GM21381 (cell line): ENCODE data around the gene HSPA2.

Experiments
- ATAC-seq: cut with Tn5 transposase; IDR thresholded peaks from one replicate; pipeline ENCODE4 v1.9.1; 2021; ENCODE audit warnings: mild to moderate bottlenecking, moderate library complexity; ENCODE audit not compliant: unreplicated experiment

The HSPA2 gene

DNA sequence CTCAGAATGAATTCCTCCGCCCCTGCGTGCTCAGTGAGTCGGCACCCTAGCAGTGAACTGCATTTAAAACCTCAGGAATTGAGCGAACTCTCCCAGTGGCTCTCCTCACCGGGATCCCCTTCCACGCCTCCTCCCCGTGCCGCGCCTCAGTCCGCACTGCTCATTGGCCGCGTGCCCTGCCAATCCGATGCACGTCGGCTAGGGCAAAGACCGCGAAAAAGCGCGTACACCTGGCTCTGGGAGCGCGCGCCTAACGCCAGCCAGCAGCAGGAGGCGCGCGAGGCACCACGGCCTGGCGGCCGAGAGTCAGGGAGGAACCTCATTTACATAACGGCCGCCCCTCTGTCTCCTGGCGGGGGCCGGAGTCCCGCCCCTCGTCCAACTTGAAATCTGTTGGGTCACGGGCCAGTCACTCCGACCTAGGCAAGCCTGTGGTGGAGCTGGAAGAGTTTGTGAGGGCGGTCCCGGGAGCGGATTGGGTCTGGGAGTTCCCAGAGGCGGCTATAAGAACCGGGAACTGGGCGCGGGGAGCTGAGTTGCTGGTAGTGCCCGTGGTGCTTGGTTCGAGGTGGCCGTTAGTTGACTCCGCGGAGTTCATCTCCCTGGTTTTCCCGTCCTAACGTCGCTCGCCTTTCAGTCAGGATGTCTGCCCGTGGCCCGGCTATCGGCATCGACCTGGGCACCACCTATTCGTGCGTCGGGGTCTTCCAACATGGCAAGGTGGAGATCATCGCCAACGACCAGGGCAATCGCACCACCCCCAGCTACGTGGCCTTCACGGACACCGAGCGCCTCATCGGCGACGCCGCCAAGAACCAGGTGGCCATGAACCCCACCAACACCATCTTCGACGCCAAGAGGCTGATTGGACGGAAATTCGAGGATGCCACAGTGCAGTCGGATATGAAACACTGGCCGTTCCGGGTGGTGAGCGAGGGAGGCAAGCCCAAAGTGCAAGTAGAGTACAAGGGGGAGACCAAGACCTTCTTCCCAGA, at the start of gene HSPA2:
Gene HSPA2, plus strand, starts transcription at position 534 of the 995 bp plus-strand sequence. Its CDS starts 109 bp downstream, at position 643.
- peak; percentile 92 for ATAC-seq

DNA sequence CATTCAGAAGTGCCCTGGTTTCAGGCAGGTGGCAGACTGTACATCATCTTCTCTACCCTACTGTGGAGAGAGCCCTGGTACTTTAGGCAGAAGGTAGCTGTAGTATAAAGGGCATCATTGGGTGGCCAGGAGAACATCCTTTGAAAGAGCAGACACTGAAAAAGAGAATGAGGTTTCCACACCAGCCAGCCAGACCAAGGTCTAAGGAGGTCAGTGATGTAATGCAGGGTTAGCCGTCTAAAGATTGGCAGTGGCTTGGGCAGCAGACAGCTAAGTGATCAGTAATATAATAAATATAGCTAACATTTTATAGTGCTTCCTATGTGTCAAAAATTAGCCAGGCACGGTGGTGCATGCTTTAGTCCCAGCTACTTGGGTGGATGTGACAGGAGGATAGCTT, 48.9 kb upstream of the HSPA2 start:
- ATAC-seq = no peak

DNA sequence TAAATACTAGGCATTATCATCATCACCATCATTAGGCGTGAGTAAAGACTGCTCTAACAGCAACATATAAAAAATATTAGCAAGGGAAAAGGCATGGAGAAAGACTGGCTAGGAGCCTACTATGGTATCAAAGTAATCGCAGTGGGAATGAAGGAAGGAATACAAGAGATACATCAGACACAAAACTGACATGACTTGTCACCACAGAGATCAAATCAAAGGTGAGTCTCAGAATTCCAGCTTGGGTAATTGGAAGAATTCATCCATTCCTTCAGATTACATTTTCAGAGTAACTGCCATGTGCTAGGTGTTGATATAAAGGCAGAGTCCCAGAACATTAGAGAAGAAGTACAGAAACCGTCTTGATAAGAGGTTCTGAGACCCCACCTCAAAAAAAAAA, 47.1 kb upstream of the HSPA2 start:
- no peak for ATAC-seq

DNA sequence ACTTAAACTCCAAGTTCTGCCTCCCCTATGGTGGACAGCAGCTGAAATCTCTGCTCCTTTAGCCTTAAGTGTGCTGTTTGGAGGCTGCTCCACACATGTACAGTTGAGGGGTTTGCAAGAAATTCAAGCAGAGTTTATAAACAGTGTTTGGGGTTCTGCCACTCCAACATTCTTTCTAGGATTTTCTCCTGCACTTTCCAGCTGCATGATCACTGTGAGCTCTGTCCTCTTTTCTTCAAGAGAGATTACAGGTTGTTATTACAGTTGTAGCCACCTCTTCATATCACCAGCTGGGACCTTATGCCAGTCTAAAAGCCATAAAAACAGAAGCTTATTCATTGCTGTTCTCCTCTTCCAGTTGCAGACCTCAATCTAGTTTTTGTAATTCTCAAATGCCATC, 45.3 kb upstream of the HSPA2 start:
- ATAC-seq = no peak

DNA sequence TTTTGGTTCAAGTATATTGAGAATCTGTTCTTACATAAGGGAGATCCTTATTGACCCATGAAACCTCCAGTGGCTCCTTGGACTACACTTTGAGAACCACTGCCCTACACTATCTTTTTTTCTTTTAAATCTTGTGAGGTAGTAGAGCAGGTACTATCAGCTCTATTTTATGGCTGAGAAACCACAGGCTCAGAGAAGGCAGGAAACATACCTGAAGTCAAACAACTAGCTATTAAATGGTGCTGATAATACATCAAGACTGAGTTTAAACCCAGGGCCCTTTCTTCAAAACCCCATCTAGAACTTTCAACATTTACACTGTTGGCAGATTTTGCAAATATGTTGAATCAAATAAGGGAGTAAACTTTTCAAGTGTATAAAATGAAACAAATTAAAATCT, 43.8 kb upstream of the HSPA2 start:
- no peak for ATAC-seq

DNA sequence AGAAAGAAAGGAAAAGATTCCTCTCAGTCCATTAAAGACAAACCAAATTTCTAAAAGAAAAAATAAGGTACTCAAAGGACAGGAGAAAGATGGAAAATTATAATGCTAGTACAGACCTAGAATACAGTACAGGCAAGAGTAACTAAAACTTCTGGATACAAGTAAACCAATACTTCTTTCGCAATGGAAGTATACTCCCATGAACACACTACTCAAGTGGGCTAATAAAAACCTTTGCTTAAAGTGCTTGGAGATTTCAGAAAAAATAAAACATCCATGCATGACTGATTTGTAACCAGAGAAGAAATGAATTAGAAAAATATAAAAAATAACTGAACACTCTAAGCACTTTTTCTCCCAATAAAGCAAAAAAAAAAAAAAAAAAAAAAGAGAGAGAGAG, 40.5 kb upstream of the HSPA2 start:
- no peak for ATAC-seq

DNA sequence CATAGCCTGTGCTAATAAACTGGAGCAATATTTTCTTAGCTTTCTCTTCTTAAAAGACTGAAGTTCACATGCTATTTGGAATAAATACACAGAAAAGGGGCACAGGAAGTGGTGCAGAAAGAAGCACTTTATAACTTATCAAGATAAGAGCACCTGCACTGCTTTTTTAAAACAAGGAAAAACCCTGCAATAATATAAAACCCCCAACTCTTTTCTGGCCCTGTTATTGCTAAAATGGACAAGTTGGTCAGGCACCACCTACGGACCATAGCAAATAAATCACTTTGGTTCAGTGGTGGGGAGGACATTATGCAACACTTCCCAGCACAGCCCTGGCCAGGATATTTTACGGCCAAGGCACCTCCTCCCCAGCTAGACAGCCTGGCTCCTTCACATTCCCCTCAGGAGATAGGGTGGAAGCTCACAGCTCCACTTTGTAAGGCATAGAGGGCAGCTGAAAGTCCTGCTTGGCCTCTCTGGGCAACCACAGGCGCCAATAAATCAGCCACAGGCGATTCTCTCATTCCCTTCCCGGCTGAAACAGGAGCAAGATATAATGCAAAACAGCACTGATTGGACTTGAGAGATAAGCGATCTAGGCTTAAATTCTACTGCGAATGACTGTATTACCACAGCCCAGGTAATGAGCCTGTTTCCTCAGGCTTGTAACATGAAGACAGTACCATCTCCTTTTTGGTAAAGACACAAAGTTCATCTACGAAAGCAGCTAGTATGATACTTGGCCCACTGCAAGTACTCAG, 39.0 kb upstream of the HSPA2 start:
- no peak for ATAC-seq

DNA sequence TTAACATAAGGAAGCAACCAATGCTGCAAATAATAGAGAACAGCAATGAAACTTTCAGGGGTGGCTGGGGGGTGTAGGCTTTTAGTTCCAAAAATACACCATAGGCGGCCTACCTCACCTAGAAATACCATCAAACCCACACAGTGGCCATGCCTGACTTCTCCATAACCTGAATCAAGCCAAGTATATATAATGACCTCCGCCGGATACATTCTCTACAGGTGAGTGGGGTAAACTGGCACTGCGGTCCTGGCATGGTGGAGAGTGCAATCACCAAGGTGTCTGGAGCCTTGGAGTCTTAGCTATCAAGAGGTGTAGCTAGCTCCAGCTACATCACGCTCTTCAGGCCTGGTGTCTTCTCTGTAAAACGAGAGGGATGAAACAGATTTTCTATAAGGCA, 38.1 kb upstream of the HSPA2 start:
- ATAC-seq = no peak

DNA sequence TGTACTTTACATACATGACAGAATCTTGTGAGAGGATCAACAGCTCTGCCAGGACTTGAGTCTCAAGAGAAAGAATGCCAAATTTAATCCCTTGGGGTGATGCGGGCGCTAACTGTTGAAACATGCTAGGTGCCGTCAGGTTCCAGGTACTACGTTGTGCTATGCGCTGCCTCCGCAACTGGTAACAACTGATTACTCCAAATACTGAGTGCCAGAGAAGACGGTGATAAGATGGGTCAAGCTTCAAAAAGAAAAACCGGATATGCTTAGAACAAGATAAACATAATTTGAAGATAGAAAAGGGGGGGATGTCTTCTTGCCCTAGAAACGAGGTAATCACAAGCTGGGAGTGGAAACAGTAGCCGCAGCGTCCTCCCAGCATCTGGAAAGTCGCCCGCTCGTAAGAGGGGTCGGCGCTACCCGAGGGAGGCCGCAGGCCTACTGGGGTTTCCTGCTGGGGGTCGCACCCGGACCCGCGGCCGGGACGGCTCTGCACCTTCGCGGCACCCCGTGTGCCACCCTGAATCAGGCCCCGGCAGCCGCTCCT, 37.6 kb upstream of the HSPA2 start:
- ATAC-seq = peak; percentile 2

DNA sequence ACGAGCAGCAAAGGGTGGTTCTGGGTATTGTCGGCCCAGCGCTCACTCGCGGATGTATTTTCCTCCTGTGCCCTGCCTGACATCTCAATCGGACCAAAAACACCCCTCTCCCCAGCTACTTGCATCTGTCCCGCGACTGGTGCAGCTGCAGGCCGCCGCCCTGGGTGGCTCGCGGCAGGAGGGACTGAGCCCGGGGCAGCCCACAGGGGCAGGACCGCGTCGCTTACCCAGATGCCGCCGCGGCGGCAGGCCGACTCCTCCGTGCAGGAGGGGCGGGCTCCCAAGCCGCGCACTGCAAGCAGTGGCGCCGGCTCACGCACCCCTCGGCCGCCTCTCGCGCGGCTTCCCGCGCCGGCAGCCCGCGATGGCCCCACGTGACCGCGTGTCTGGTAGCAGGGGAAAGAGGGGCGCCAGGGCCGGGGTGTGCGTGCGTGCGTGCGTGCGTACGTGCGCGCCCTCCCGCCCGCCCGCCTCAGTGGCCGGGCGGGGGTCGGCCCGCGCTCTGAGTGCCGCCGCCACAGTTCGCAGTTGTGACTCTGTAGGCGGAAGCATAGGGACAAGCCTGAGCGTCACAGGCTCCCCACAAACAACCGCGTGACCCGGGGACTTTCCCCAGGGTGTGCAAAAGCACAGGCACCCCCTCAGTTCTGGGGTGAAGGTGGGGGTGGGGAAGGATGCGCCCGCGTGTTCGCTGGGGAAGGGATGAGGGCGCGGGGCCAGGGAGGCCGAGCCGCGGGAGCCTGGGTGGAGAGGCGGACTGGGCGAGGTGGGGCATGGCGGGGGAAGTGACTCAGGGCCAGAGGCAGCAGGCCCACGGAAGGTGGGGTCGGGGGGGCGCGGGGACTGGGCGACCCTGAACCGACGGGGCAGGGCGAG, 36.9 kb upstream of the HSPA2 start, which contains the start of gene ZBTB25:
Gene ZBTB25, minus strand, starts transcription at position 405 of the 876 bp plus-strand sequence. CDS start 13,305 bp downstream, outside the sequence.
- ATAC-seq = peak; percentile 54

DNA sequence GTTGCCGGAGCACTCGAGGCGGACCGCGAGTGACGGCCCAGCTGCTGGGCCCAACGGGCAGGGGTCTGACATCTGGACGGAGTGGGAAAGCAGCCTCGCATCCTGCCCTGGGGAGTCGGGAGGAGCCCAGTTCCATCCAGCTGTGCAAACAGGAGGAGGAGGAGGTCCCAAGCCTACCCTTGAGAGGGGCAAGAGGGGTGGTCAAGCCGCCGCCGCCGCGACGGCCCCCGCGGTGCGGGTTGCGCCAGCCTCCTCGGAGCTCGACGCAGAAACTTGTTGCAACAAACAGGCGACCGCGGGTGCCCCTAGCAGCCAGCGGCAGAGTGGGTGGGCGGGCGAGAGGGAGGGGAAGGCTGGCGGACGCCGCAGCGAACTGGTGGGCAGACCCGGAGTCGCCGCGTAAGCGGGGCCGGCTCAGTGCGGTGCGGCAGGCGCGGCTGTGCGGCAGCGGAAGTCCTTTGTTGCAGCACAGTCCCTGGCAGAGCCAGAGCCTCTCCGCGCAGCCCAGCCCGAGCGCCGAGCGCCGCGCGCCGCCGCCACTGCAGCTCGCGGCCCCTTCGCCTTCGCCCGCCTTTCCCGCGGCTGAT, 36.1 kb upstream of the HSPA2 start, which contains the start of gene ZBTB1:
Gene ZBTB1, plus strand, starts transcription at position 461 of the 587 bp plus-strand sequence. CDS start 16,735 bp downstream, outside the sequence.
- ATAC-seq = peak; percentile 25

DNA sequence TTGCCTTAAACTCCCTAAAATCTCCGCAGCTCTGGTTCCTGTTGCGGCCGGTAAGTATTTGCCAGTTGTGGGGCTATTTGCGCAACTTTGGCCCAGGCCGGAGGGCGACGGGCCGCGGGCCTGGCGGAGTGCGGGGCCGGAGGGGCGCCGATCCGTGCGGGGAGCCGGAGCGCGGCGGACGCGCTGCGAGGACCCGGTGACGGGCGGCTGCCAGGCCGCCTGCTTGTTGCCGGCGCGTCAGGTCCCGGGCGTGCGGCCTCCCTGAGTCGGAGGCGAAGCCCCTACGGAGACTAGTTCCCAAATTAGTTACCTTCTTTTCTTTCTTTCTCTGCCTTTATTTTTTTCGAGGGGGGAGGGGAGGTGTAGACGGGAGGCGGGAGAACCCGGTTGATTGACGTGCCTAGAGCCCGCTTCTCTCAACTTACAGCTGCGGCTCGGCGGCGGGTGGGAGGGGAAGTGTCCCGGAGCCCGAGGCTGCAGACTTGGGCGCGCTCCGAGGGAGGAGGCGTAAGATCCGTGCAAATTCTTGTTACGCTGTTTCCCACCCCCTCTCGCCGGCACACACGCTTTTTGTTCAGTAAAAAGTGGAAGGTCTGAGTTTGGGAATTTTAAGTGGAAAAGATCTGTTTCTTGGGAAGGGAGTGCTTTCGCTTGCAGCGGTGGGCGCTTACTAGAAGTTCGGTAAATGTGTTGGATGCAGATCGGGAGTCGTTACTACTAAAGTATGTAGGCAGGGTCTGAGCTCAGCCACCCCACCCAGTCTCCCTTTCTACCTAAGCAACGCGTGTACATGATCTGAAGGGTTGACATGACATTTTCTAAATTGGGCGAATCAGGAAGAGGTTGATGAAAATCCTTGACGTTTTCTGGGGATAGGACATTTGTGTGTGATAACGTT, 35.4 kb upstream of the HSPA2 start:
- ATAC-seq = peak; percentile 33

DNA sequence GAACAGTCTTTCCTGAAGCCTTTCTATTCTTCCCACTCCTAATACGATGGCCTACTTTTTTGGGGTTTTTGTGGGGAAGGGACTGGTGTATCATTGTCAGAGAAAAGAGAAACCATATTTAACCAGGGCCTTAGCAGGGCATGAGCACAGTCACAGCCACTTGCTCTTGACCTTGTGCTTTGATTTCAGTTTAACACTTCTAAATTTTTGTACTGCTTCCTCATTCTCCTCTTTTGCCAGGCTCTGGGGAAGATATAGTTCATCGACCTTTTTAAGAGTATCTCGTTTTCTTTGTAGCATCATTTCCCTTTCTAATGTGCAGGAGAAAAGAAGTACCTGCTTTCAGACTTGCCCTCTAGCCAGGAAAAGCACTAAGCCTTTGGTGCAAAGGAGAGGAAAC, 33.8 kb upstream of the HSPA2 start:
- ATAC-seq = no peak

DNA sequence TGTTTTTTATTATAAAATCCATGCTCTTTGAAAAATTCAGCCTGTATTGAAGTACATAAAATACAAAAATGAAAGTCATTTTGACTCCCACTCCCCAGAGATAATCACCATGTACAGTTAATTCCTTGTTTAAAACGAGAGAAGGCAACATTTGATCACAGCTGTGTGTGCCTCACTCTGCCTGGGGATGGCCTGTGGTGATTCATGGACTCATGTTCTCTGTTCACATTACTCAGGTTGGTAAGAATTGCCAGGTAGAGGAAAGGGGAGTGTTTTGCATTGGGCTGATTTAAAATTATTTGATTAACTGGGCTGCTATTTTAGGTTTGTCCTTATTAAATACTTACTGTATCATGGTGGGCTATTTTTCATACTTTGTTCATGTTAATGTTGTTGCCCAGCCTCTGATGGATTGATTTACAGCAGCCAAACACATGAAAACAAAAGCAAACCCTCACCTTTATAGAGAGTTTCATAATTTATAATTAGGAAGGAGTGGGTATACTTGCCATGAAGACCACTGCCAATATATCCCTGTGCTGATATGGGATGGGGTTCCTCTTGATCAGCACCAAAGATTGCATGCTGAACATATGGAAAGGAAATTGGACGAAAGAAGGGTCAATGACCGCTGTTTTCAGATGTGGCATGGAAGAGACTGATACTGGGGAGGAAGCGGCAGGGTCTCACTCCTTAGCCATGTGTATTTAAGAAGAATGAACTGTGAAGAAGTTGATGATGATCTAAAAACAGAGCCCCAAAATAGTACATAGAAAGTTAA, 33.0 kb upstream of the HSPA2 start:
- ATAC-seq = no peak

DNA sequence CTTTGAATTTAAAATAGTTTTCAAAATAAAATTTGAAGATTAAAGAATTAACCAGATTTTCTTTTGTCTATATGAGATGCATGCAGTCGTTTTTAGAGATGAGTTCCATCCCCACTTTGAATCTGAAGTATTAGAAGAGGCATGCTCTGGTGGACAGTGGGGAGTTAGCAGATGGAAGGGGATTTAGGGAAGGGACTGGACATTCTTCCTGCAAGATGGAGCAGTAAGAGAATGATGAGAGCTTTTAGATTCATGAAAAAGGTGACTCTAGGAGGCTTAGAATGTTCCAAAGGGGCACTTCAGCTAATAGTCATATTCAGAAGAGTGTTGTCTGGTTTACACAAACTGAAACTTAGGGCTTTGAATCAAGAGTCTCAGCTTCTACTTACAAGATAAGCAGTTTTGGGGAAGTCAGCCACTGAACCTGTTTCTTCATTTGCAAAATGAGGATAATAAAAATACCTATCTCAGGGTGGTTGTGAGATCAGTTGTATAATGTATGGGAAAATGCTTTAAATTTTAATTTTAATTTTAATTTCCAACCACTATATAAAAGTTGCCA, 32.2 kb upstream of the HSPA2 start:
- ATAC-seq = no peak

DNA sequence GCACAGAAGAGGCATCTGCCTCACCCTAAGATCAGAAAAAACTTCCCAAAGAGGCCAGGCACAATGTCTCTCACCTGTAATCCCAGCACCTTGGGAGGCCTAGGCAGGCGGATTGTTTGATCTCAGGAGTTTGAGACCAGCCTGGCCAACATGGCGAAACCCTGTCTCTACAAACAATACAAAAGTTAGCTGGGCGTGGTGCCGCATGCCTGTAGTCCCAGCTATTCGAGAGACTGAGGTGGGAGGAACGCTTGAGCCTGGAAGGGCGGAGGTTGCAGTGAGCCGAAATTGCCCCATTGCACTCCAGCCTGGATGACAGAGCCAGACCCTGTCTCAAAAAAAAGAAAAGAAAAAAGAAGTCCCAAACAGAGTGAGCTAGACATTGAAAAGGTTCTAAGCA, 31.5 kb upstream of the HSPA2 start:
- ATAC-seq = no peak

DNA sequence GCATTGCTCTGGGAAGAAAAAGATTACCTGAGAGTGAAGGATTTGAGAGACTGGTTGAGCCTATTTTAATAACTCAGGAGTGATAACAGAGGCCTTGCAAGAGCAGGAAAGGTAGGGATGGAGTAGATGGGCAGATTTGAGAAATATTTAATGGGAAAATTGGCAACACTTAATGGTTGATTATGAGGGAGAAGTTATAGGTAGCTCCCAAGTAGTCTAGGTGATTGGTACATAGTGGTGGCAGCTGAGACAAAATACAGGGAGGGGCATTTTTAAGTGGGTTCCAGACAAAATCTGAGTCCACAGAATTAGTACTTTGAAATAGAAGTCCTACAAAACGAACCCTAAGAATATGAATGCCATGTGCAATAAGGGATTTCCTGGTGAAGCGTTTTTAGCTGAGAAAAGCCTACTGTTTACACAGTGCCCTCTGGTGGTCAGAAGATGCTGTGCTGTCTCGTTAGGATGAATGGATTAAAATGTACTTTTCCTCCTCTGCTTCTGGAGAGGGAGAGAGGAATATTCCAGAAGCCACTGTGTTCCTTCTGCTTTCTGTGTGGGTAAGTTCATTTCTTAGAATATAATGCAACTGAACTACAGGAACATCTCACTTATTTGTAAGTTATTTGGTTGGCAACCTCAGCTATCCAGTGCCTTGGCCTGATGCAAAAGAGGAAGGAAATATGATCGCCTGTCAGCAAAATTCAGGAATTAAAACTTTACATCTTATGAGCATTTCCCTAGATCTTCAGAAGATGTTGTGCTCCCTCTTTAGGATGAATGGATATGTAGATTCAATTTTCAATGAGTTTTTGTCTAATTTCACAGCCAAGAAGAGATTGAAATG, 29.5 kb upstream of the HSPA2 start:
- ATAC-seq = no peak
